Measurements from ENCODE around the gene ZNHIT6. TPM values are rescaled to one million over a fixed set of nuclear protein-coding genes. Genes with fewer than 3 reads are reported as not detected.

ZNHIT6 gene
- total RNA-seq, 1 donor from 2014 or later = 8.7 TPM

GRCh38 chr1:85607126-85607920, 100.9 kb downstream of the ZNHIT6 start:
- TF ChIP-seq CTCF (IDR thresholded peaks at IDR 0.05; ENCODE audit: borderline replicate concordance) = no peak
- intact Hi-C loops (cut with micrococcal nuclease) = no loop called here

GRCh38 chr1:85606414-85606800, 101.8 kb downstream of the ZNHIT6 start:
- TF ChIP-seq CTCF (IDR thresholded peaks at IDR 0.05; ENCODE audit: borderline replicate concordance) = no peak
- Histone ChIP-seq H3K27ac (replicated peaks) (no peak overlapping the region), H3K9me3 (replicated peaks) (no peaks in the 10 kb centered on the region), H3K27me3 (ENCODE audit: low read depth) (no peaks in the 10 kb centered on the region), H3K36me3 (no peaks in the 10 kb centered on the region), H3K4me3 (no peak overlapping the region), H3K4me1 (no peaks in the 10 kb centered on the region)
- intact Hi-C loops (cut with micrococcal nuclease) = no loop called here
- no peak for DNase-seq

More at GRCh38 chr1:85607126-85607920, 100.9 kb downstream of the ZNHIT6 start:
- Histone ChIP-seq H3K36me3 (no peaks in the 10 kb centered on the region), H3K4me3 (no peak overlapping the region), H3K27ac (replicated peaks) (no peak overlapping the region), H3K27me3 (ENCODE audit: low read depth) (no peaks in the 10 kb centered on the region), H3K9me3 (replicated peaks) (no peaks in the 10 kb centered on the region), H3K4me1 (peaks cover 9% of the 10 kb centered on the region)
- DNase-seq = no peak

- Histone ChIP-seq H3K4me3 (no peak overlapping the region), H3K27me3 (ENCODE audit: low read depth) (no peaks in the 10 kb centered on the region), H3K36me3 (no peaks in the 10 kb centered on the region), H3K9me3 (replicated peaks) (no peaks in the 10 kb centered on the region), H3K4me1 (no peaks in the 10 kb centered on the region), H3K27ac (replicated peaks) (no peak overlapping the region)
- intact Hi-C loops (cut with micrococcal nuclease) = no loop called here
- TF ChIP-seq CTCF (IDR thresholded peaks at IDR 0.05; ENCODE audit: borderline replicate concordance) = peak; percentile 43
- no peak for DNase-seq
These were observed 102.5 kb downstream of the ZNHIT6 start for GRCh38 chr1:85605484-85606413.

GRCh38 chr1:85604298-85604997, 103.8 kb downstream of the ZNHIT6 start:
- Histone ChIP-seq H3K9me3 (replicated peaks) (peaks cover 5% of the 10 kb centered on the region), H3K27ac (replicated peaks) (no peak overlapping the region), H3K4me3 (no peak overlapping the region), H3K27me3 (ENCODE audit: low read depth) (no peaks in the 10 kb centered on the region), H3K4me1 (no peaks in the 10 kb centered on the region), H3K36me3 (no peaks in the 10 kb centered on the region)
- TF ChIP-seq CTCF (IDR thresholded peaks at IDR 0.05; ENCODE audit: borderline replicate concordance) = no peak
- no peak for DNase-seq
- intact Hi-C loops (cut with micrococcal nuclease) = no loop called here
